Measurements from ENCODE around the gene DDX41. TPM values are rescaled to one million over a fixed set of nuclear protein-coding genes. Genes with fewer than 3 reads are reported as not detected.

DDX41 gene
- total and polyA plus RNA-seq, 2 of the 13 experiments (the other 11 are each of a cell fraction or from before 2014, with no cell fraction given) = 62.8 to 105 TPM

GRCh38 chr5:177516601-177517568 lies at the start of gene DDX41 (continued):
- TF ChIP-seq FOXP4 (CRISPR knock-in tag; IDR thresholded peaks at IDR 0.05) (peak; percentile 63), CBX1 (IDR thresholded peaks at IDR 0.05; ENCODE audit: low read depth) (peak; percentile 89), ZNF609 (CRISPR knock-in tag; IDR thresholded peaks at IDR 0.05; ENCODE audit: borderline replicate concordance) (0 out of 2 replicates have a peak, but pooled peaks have one; percentile 63), SETDB1 (CRISPR knock-in tag; IDR thresholded peaks at IDR 0.05; ENCODE audit: borderline replicate concordance) (no peak), RAD51 (IDR thresholded peaks at IDR 0.05; ENCODE audit: borderline replicate concordance) (no peak), ZNF337 (CRISPR knock-in tag; IDR thresholded peaks at IDR 0.05; ENCODE audit: borderline replicate concordance, low read depth) (0 out of 2 replicates have a peak, but pooled peaks have one; percentile 56), ZNF234 (CRISPR knock-in tag; conservative IDR thresholded peaks at IDR 0.05) (no peak), IRX3 (CRISPR knock-in tag; IDR thresholded peaks at IDR 0.05; ENCODE audit: borderline replicate concordance, low read depth) (no peak; the same call in 1 of the 2 replicates), HIC2 (CRISPR knock-in tag; IDR thresholded peaks at IDR 0.05; ENCODE audit: low read depth) (peak; percentile 69; the same call in 1 of the 2 replicates), GPBP1L1 (CRISPR knock-in tag; IDR thresholded peaks at IDR 0.05) (no peak), THAP8 (CRISPR knock-in tag; IDR thresholded peaks at IDR 0.05; ENCODE audit: borderline replicate concordance) (no peak), SRSF9 (IDR thresholded peaks at IDR 0.05; ENCODE audit: borderline replicate concordance, insufficient read depth, low read depth, low read length, poor library complexity, severe bottlenecking) (no peak), ZNF503 (CRISPR knock-in tag; IDR thresholded peaks at IDR 0.05) (0 out of 2 replicates have a peak, but pooled peaks have one; percentile 42)

All from HepG2 (cell line).